DND-41 (cell line): Measurements from ENCODE around the gene NEXN.

Experiments used
- ATAC-seq: fragments of 200-7000 bp; cut with Tn5 transposase; 3 replicates; pipeline ENCODE4 v1.9.1; 2021; ENCODE audit warnings: low read depth; ENCODE audit not compliant: insufficient read depth
- DNase-seq: peaks from one replicate; pipeline ENCODE4 v3.0.0-alpha.2; 2020
- H2AFZ ChIP-seq: 2 replicates; pipeline ENCODE4 v1.6.0; 2012; ENCODE audit warnings: low read depth, low read length
- H3K27ac ChIP-seq: 2 replicates; pipeline ENCODE4 v1.5.1; 2012; ENCODE audit warnings: low read length, inconsistent platforms
- H3K27me3 ChIP-seq: fragments of 200-600 bp; sonication (generic); 2 replicates; pipeline ENCODE4 v1.6.0; 2012; ENCODE audit warnings: low read length, mild to moderate bottlenecking, inconsistent platforms; ENCODE audit not compliant: insufficient read depth, poor library complexity
- H3K36me3 ChIP-seq: 2 replicates; pipeline ENCODE4 v1.5.1; 2012; ENCODE audit warnings: low read length, inconsistent platforms; ENCODE audit not compliant: insufficient read depth
- H3K4me1 ChIP-seq: 2 replicates; pipeline ENCODE4 v1.5.1; 2012; ENCODE audit warnings: mild to moderate bottlenecking, low read length; ENCODE audit not compliant: insufficient read depth
- H3K4me2 ChIP-seq: 2 replicates; pipeline ENCODE4 v1.6.0; 2012; ENCODE audit warnings: mild to moderate bottlenecking, moderate library complexity, low read length, inconsistent platforms; ENCODE audit not compliant: insufficient read depth
- H3K4me3 ChIP-seq, 2 experiments: fragments of 200-600 bp in 1 of 2; shearing (Covaris generic) in 1 of 2; 2 replicates each; pipeline ENCODE4 v1.5.1; 2012 to 2016; ENCODE audit warnings: inconsistent platforms in 2 of 2, low read length in 2 of 2, mild to moderate bottlenecking in 2 of 2, low read depth in 1 of 2, moderate library complexity in 1 of 2
- H3K79me2 ChIP-seq: 2 replicates; pipeline ENCODE4 v1.6.0; 2012; ENCODE audit warnings: low read length, inconsistent platforms; ENCODE audit not compliant: insufficient read depth
- H3K9ac ChIP-seq: 2 replicates; pipeline ENCODE4 v1.6.0; 2012; ENCODE audit warnings: low read depth, mild to moderate bottlenecking, inconsistent platforms, low read length, moderate library complexity
- H3K9me3 ChIP-seq: 2 replicates; pipeline ENCODE4 v1.5.1; 2012; ENCODE audit warnings: low read length, moderate library complexity, mild to moderate bottlenecking, inconsistent platforms; ENCODE audit not compliant: insufficient read depth, severe bottlenecking
- H4K20me1 ChIP-seq: 2 replicates; pipeline ENCODE4 v1.6.0; 2012; ENCODE audit warnings: low read length; ENCODE audit not compliant: insufficient read depth
- CTCF ChIP-seq: IDR thresholded peaks from 2 replicates; pipeline ENCODE4 v1.5.1; 2012; ENCODE audit warnings: borderline replicate concordance, low read length, moderate library complexity, mild to moderate bottlenecking; ENCODE audit not compliant: poor library complexity, severe bottlenecking; ENCODE audit errors: extremely low read depth
- EZH2 ChIP-seq: IDR thresholded peaks from 3 replicates; pipeline ENCODE4 v1.6.1; 2012; ENCODE audit warnings: borderline replicate concordance, low read depth, mild to moderate bottlenecking, moderate library complexity, low read length, inconsistent platforms; ENCODE audit not compliant: severe bottlenecking

The NEXN gene

GRCh38 chr1:77953907-77954306 is 65.5 kb downstream of the NEXN start:
- H3K36me3 ChIP-seq, result peaks cover 97% of the 10 kb centered on the region

GRCh38 chr1:77954521-77954920 is 66.1 kb downstream of the NEXN start:
- Histone ChIP-seq H3K79me2 (peaks cover 72% of the 10 kb centered on the region), H3K9me3 (no peaks in the 10 kb centered on the region), H3K4me1 (no peaks in the 10 kb centered on the region), H2AFZ (no peak overlapping the region), H3K4me2 (no peak overlapping the region), H3K9ac (no peak overlapping the region), H3K27me3 (no peaks in the 10 kb centered on the region), H3K4me3 (no peak overlapping the region), H3K36me3 (peaks cover 97% of the 10 kb centered on the region), H3K27ac (no peak overlapping the region), H4K20me1 (peaks cover 26% of the 10 kb centered on the region; the same call in 1 of the 2 replicates)
- TF ChIP-seq CTCF (no peak), EZH2 (no peak)
- no peak for DNase-seq
- no peak for ATAC-seq

More at GRCh38 chr1:77953907-77954306, 65.5 kb downstream of the NEXN start:
- H3K79me2 ChIP-seq, result peaks cover 73% of the 10 kb centered on the region
- H3K27me3 ChIP-seq, result no peaks in the 10 kb centered on the region
- H4K20me1 ChIP-seq, result peaks cover 25% of the 10 kb centered on the region; the same call in 1 of the 2 replicates
- no peaks in the 10 kb centered on the region for H3K4me1 ChIP-seq
- H3K9ac ChIP-seq, result no peak overlapping the region
- H3K9me3 ChIP-seq, result no peaks in the 10 kb centered on the region
- DNase-seq (no peak), ATAC-seq (no peak)
- H2AFZ ChIP-seq, result no peak overlapping the region
- TF ChIP-seq EZH2 (no peak), CTCF (no peak)
- no peak overlapping the region for H3K27ac ChIP-seq
- no peak overlapping the region for H3K4me3 ChIP-seq
- H3K4me2 ChIP-seq, result no peak overlapping the region

- TF ChIP-seq EZH2 (no peak), CTCF (no peak)
- Histone ChIP-seq H3K4me2 (no peak overlapping the region), H3K27ac (no peak overlapping the region), H2AFZ (no peak overlapping the region), H3K4me3 (no peak overlapping the region), H3K9me3 (no peaks in the 10 kb centered on the region), H3K4me1 (no peaks in the 10 kb centered on the region), H3K36me3 (peaks cover 97% of the 10 kb centered on the region), H3K27me3 (no peaks in the 10 kb centered on the region), H3K9ac (no peak overlapping the region), H3K79me2 (peaks cover 77% of the 10 kb centered on the region), H4K20me1 (peaks cover 35% of the 10 kb centered on the region)
- DNase-seq (no peak), ATAC-seq (no peak)
Measured at GRCh38 chr1:77955709-77956108, 67.3 kb downstream of the NEXN start.

GRCh38 chr1:77956464-77956863 is 68.0 kb downstream of the NEXN start:
- TF ChIP-seq CTCF, result no peak
- TF ChIP-seq EZH2, result no peak
- Histone ChIP-seq H3K9ac (no peak overlapping the region), H3K4me3 (no peak overlapping the region), H3K27me3 (no peaks in the 10 kb centered on the region), H3K27ac (no peak overlapping the region), H3K4me2 (no peak overlapping the region), H3K9me3 (no peaks in the 10 kb centered on the region), H3K79me2 (peaks cover 78% of the 10 kb centered on the region), H3K4me1 (no peaks in the 10 kb centered on the region), H3K36me3 (peaks cover 97% of the 10 kb centered on the region), H2AFZ (no peak overlapping the region), H4K20me1 (peaks cover 38% of the 10 kb centered on the region)
- ATAC-seq (no peak), DNase-seq (no peak)
